Esophagus (tissue), 2 donors: ENCODE data around the gene TBP. TPM values are rescaled to one million over a fixed set of nuclear protein-coding genes. Genes with fewer than 3 reads are reported as not detected.

ENCODE experiments used
- H3K27ac ChIP-seq, 2 donors: one replicate each; pipeline ENCODE4 v1.5.1; 2013; ENCODE audit warnings: low read depth in 2 of 2, mild to moderate bottlenecking in 2 of 2, inconsistent platforms in 1 of 2, low read length in 1 of 2, moderate library complexity in 1 of 2
- H3K27me3 ChIP-seq, 2 donors: one replicate each; pipeline ENCODE4 v1.6.1; 2013; ENCODE audit warnings: low read length in 2 of 2, control low read depth in 1 of 2, mild to moderate bottlenecking in 1 of 2; ENCODE audit not compliant: insufficient read depth in 2 of 2, control insufficient read depth in 1 of 2
- H3K36me3 ChIP-seq, 2 donors: one replicate each; pipeline ENCODE4 v1.6.1; 2013; ENCODE audit warnings: low read length in 1 of 2; ENCODE audit not compliant: control insufficient read depth in 2 of 2, insufficient read depth in 2 of 2
- H3K4me1 ChIP-seq, 2 donors: one replicate each; pipeline ENCODE4 v1.6.1; 2013; ENCODE audit warnings: low read length in 1 of 2; ENCODE audit not compliant: control insufficient read depth in 2 of 2, insufficient read depth in 2 of 2
- H3K4me3 ChIP-seq, 2 donors: one replicate each; pipeline ENCODE4 v1.5.1; 2013; ENCODE audit warnings: low read length in 2 of 2, mild to moderate bottlenecking in 2 of 2, low read depth in 1 of 2, moderate library complexity in 1 of 2
- H3K9me3 ChIP-seq, 2 donors: one replicate each; pipeline ENCODE4 v1.6.1; 2013; ENCODE audit warnings: mild to moderate bottlenecking in 2 of 2, low read depth in 1 of 2, low read length in 1 of 2, moderate library complexity in 1 of 2; ENCODE audit not compliant: control insufficient read depth in 2 of 2, insufficient read depth in 1 of 2
- WGBS, 2 donors: extraction: QIAGEN DNeasy Blood & Tissue Kit; methylation state at CpG; one replicate each; pipeline ENCODE4 v1.1.7; 2013; 5-methylcytosine and 5-hydroxymethylcytosine counted together
- polyA plus RNA-seq, 2 donors: library from polyadenylated mRNA; stranded (reverse); fragments of 200-250 nt; gene quantifications; one replicate each; pipeline ENCODE4 v1.2.3, GENCODE V29; 2013
- donor health status: healthy with polysubstance abuse.
- donor health status: Bipolar disorder and iron deficiency.

Gene TBP
- polyA plus RNA-seq, 2 donors: 5.7 to 7.2 TPM

DNA sequence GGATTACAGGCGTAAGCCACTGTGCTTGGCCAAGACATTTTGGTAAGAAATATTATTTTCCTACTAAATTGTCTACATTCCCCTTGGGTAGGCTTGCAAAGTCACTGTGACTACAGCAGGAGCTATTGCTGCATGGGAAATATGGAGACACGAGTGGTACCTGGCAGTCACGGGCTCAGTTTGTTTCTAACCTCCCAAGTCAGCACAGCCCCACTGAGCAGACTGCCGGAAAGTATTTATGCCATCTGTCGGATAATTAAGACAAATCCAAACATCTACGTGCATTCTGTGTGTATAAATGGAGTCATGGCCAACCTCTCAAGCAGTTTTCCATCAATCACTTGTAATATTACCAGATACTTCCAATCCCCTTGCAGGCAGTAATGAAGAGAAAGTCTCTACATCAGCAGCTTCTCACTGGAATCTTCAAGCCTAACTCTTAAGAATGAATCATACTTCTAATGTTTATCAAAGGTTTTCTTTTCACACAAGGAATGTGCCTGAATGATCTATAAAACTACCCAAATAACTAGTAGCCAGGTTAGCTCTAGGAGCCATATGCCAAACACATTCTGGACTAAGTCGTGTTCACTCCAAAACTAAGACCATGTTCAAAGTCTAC is 21.2 kb upstream of the TBP start:
- Histone ChIP-seq H3K4me3 (no peak overlapping the region), H3K9me3 (no peaks in the 10 kb centered on the region), H3K4me1 (no peaks in the 10 kb centered on the region), H3K36me3 (peaks cover 13 to 18% of the 10 kb centered on the region in 2 donors), H3K27me3 (no peaks in the 10 kb centered on the region), H3K27ac (no peak overlapping the region)
- WGBS, 2 donors: 73 to 81% methylated on average over 7 of the region's 7 CpGs

DNA sequence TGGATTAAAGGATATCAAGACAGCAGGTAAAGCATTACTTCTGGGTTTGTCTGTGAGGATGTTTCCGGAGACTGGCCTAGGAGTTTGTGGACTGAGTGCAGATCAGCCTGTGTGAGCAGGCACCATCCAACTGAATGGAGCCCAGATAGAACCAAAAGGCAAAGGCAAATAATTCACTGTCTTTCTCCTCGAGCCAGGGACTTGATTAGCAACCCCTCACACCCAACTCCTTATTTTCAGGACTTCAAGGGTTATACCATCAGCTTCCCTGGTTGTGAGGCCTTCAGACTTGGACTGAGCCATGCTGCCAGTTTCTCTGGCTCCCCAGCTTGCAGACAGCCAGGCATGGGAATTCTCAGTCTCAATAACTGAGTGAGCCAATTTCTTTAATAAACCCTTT is 20.4 kb upstream of the TBP start:
- H3K27me3 ChIP-seq: no peaks in the 10 kb centered on the region
- H3K9me3 ChIP-seq: no peaks in the 10 kb centered on the region
- no peak overlapping the region for H3K27ac ChIP-seq
- peaks cover 13 to 22% of the 10 kb centered on the region in 2 donors for H3K36me3 ChIP-seq
- H3K4me1 ChIP-seq: no peaks in the 10 kb centered on the region
- 72 to 85% methylated on average over 2 of the region's 2 CpGs for WGBS, 2 donors
- H3K4me3 ChIP-seq: no peak overlapping the region

DNA sequence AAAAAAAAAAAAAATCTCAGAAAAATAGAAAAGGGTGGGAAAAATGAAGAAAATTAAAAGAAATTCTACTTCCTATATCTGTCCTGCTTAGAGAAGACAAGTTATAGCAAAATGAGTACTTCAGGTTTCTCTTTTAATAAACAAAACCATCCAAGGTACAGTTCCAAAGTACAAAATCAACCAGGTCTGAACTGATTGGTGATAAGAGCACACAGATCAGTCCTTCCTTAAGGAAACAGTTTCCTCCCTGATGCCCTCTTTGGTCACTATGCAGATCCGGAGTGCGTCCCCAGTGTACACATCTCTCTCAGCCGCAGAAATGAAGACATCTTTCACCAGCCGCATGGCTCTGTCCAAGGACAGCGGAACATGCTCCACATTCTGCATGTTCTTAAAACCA is 19.2 kb upstream of the TBP start:
- Histone ChIP-seq H3K4me3 (no peak overlapping the region), H3K9me3 (no peaks in the 10 kb centered on the region), H3K36me3 (peaks cover 13 to 22% of the 10 kb centered on the region in 2 donors), H3K27me3 (no peaks in the 10 kb centered on the region), H3K27ac (no peak overlapping the region), H3K4me1 (no peaks in the 10 kb centered on the region)
- 82 to 96% methylated on average over 5 of the region's 5 CpGs for WGBS, 2 donors

DNA sequence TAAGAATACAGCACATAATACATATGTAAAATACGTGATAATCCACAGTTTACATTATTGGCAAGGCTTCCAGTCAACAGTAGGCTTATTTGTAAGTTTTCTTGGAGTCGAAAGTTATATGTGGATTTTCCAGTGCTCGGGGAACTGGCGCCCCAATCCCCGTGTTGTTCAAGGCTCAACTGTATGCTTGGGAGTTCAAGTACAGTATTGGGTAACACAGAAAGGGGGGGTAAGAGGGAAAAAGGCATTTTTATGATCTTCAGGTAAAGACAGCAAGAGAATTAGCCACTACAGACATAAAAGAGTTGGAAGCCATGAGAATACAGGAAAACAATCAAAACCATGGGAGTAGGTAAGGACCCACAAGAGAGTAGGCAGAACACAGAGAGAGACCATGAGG is 17.5 kb upstream of the TBP start:
- 75 to 76% methylated on average over 5 of the region's 5 CpGs for WGBS, 2 donors
- no peaks in the 10 kb centered on the region for H3K27me3 ChIP-seq
- H3K36me3 ChIP-seq: peaks cover 13 to 22% of the 10 kb centered on the region in 2 donors

DNA sequence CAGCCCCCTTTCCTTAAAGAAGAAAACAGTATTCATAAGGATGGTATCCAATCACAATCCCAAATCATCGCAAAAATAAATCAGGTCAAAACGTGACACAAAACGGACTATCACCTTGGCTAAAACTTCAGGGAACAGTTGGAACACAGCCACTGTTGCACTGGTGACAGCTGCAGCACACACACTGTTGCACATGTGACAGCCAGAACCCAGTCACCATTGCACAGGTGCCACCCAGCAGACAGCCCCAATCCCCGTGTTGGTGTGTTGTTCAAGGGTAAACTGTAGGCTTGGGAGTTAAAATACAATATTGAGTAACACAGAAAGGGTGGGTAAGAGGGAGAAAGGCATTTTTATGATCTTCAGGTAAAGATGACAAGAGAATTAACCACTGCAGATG is 16.8 kb upstream of the TBP start:
- WGBS, 2 donors: 82 to 87% methylated on average over 4 of the region's 4 CpGs
- Histone ChIP-seq H3K4me1 (no peaks in the 10 kb centered on the region), H3K9me3 (no peaks in the 10 kb centered on the region), H3K27ac (no peak overlapping the region), H3K36me3 (peaks cover 15 to 26% of the 10 kb centered on the region in 2 donors), H3K4me3 (no peak overlapping the region), H3K27me3 (no peaks in the 10 kb centered on the region)

More for the DNA sequence above, 17.5 kb upstream of the TBP start:
- no peaks in the 10 kb centered on the region for H3K9me3 ChIP-seq
- no peak overlapping the region for H3K4me3 ChIP-seq
- H3K4me1 ChIP-seq: no peaks in the 10 kb centered on the region
- H3K27ac ChIP-seq: no peak overlapping the region

DNA sequence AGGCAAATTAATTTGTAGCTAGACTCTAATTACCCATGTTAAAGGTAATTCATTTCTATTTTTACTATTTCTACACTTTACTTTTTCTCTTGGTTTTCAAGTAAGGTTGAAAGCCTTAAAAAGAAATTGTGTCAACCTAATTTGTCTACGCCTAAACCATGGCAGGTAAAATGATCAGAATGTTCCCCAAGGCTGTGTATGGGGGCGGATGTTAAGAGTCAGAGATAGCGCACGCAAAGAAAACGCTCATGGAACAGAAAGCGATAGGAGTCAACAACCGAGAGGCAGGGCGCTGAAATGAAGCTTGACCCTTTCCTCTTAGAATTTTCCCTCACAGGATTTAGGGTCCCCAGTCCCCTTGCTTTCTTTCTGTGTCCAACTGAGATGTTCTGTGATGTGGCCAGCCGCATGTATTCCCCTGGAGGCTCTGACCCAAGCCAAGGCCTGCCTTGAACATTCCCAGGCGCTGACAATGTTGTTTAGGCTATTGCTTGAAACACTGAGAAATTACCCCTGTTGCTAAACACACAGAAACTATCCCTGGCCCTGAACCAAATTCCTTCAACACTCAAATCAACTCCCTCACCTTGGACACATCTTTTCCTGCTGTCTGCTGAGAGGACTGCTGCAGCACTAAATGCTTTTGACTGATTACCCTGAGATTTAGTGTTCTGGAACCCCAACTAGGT is 12.0 kb upstream of the TBP start:
- 82 to 90% methylated on average over 10 of the region's 10 CpGs for WGBS, 2 donors
- Histone ChIP-seq H3K27ac (no peak overlapping the region), H3K4me1 (no peaks in the 10 kb centered on the region), H3K9me3 (no peaks in the 10 kb centered on the region), H3K36me3 (peaks cover 8 to 16% of the 10 kb centered on the region in 2 donors), H3K27me3 (no peaks in the 10 kb centered on the region), H3K4me3 (no peak overlapping the region)

DNA sequence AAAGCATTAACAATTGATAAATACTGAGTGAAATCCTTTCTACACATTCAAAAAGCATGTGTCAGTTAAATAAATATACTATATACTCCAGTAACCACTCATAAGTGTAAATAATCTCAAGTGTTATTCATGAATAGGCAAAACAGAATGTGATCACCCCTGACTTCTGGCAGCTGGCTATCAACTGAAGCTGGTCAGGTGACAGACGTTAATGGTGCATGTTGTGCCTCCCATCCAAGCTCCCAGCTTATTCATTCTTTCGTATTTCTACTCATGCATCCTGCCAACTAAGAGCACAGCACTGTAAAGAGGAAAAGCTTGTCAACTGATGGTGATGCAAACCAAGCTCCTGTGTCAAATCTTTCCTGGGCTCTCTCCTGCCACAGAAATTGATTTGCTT is 8.8 kb upstream of the TBP start:
- no peak overlapping the region for H3K4me3 ChIP-seq
- 19 to 32% methylated on average over 2 of the region's 2 CpGs for WGBS, 2 donors
- H3K4me1 ChIP-seq: no peaks in the 10 kb centered on the region
- H3K27ac ChIP-seq: no peak overlapping the region
- no peaks in the 10 kb centered on the region for H3K9me3 ChIP-seq
- H3K27me3 ChIP-seq: no peaks in the 10 kb centered on the region
- H3K36me3 ChIP-seq: peaks cover 8 to 9% of the 10 kb centered on the region in 2 donors

DNA sequence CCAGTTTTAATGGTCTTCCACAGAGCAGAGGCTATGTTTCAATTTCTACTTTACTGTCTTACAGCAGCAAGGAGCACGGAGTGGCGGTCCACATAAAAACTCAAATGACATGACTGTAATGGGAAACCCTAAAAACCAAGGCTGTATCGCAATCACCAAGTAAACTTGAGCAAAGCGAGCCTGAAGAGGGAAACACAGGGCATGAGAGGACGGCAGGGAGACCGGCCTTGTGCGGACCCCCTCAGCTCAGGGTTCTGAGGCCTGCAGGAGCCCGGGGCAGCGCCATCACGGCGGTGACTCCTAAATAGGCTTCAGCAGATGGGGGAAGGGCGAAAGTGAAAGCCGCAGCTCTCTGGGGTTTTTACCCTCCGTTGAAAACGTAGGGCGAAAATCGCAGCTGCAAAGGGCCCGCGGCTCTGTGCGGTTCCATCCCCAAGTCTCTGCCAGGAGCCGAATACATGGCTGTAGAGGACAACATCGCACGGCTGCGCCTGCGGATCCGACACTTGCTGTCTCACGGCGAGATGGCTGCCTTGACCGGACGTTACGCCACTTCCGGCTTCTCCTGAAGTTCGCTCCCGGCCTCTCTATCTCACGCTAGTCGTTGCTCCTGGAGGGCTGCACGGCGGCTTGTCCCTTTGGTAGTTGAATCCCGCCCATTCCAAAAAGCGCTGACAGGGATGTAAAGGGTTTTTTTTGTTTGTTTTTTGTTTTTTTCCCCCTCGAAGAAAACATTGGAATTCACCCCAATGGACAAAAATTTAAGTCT is 1.2 kb upstream of the TBP start, which contains the start of gene PSMB1:
PSMB1 (minus strand) TSS at position 543 of the 769 bp plus-strand sequence; CDS start at position 478, 65 bp downstream.
- no peaks in the 10 kb centered on the region for H3K27me3 ChIP-seq
- no peaks in the 10 kb centered on the region for H3K9me3 ChIP-seq
- H3K4me1 ChIP-seq: peaks cover 0 to 2% of the 10 kb centered on the region in 2 donors
- no peaks in the 10 kb centered on the region for H3K36me3 ChIP-seq
- 0% methylated on average over 41 of the region's 41 CpGs for WGBS, 2 donors
- H3K27ac ChIP-seq: peak within 1 kb of the TSS; percentile 91 to 99
- H3K4me3 ChIP-seq: peak within 1 kb of the TSS; percentile 94 to 98

DNA sequence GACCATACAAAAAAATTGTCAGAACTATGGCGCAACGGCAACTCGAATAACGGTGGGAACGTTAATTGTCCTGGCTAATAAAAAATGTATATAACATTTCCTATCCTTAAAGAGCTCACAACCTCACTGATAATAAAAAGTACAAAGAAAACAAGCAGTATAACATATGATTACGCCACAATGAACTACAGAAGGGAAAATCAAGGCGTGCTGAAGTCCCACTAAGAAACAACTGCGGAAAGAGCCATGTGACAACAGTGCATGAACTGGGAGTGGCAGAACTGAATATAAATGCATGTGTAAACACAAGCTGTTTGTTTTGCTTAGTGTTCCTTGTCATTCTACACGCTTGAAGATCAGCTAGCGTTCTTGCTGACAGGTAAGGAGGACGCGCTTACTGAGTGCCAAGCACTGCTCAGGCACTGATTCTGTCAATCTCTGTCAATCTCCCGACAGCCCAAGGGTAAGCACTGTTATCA is 596 bp upstream of the TBP start:
- Histone ChIP-seq H3K4me3 (peak overlapping the region; percentile 79 to 98), H3K9me3 (no peaks in the 10 kb centered on the region), H3K36me3 (no peaks in the 10 kb centered on the region), H3K27me3 (no peaks in the 10 kb centered on the region), H3K4me1 (peaks cover 0 to 2% of the 10 kb centered on the region in 2 donors), H3K27ac (peak overlapping the region; percentile 91 to 99)
- WGBS, 2 donors: 0 to 1% methylated on average over 13 of the region's 13 CpGs
